Activated CD8-positive, alpha-beta T cell treated with anti-CD3 and anti-CD28 coated beads for 36 hours (primary cell): ENCODE data around the gene MRPL34. TPM values are rescaled to one million over a fixed set of nuclear protein-coding genes. Genes with fewer than 3 reads are reported as not detected.

Experiments used
- ATAC-seq: fragments of 200-7000 bp; cut with Tn5 transposase; one replicate; pipeline ENCODE4 v1.10.0; 2021; ENCODE audit warnings: mild to moderate bottlenecking, moderate library complexity
- CTCF ChIA-PET: fragments of 350-600 bp; sonication (Branson Sonifier 250); formaldehyde crosslinking; loops from one replicate; lab custom pipeline; 2021; ENCODE audit warnings: antibody characterized with exemption; lab: Charles Lee
- POLR2A ChIA-PET: fragments of 350-600 bp; sonication (Branson Sonifier 250); formaldehyde crosslinking; loops from one replicate; lab custom pipeline; 2021; ENCODE audit warnings: antibody characterized with exemption; lab: Charles Lee
- DNase-seq: peaks from one replicate; pipeline ENCODE4 v3.0.0-alpha.2; 2020
- H3K27ac Mint-ChIP-seq: one replicate; pipeline ENCODE4 v1.8.0; 2021; ENCODE audit warnings: mild to moderate bottlenecking, mixed read lengths
- H3K27me3 Mint-ChIP-seq: one replicate; pipeline ENCODE4 v1.8.0; 2021; ENCODE audit warnings: mixed read lengths
- H3K36me3 Mint-ChIP-seq: one replicate; pipeline ENCODE4 v1.8.0; 2021; ENCODE audit warnings: low read depth, mixed read lengths
- H3K4me1 Mint-ChIP-seq: one replicate; pipeline ENCODE4 v1.8.0; 2021; ENCODE audit warnings: low read depth, mixed read lengths
- H3K4me3 Mint-ChIP-seq: one replicate; pipeline ENCODE4 v1.8.0; 2021; ENCODE audit warnings: mild to moderate bottlenecking, moderate library complexity, mixed read lengths
- H3K9me3 Mint-ChIP-seq: one replicate; pipeline ENCODE4 v1.8.0; 2021; ENCODE audit warnings: mixed read lengths
- intact Hi-C: fragments of 100-400 bp; cut with micrococcal nuclease; formaldehyde crosslinking; loops from one replicate; pipeline ENCODE4 v1.10.0; 2022
- total RNA-seq, 2 experiments: library from RNA; stranded (reverse); gene quantifications; one replicate each; pipeline ENCODE4 v1.2.3, GENCODE V29; 2021
- TF ChIP-seq, protein P1 (sequence below): fragments of 200-600 bp; IDR thresholded peaks from one replicate; pipeline ENCODE4 v1.8.0; 2022; ENCODE audit warnings: antibody characterized with exemption, mild to moderate bottlenecking

The MRPL34 gene
- total RNA-seq, 2 experiments from 2014 or later = 101 to 107 TPM

GRCh38 chr19:17340302-17340870 lies 34.7 kb downstream of the MRPL34 start:
- TF ChIP-seq, protein P1, sequence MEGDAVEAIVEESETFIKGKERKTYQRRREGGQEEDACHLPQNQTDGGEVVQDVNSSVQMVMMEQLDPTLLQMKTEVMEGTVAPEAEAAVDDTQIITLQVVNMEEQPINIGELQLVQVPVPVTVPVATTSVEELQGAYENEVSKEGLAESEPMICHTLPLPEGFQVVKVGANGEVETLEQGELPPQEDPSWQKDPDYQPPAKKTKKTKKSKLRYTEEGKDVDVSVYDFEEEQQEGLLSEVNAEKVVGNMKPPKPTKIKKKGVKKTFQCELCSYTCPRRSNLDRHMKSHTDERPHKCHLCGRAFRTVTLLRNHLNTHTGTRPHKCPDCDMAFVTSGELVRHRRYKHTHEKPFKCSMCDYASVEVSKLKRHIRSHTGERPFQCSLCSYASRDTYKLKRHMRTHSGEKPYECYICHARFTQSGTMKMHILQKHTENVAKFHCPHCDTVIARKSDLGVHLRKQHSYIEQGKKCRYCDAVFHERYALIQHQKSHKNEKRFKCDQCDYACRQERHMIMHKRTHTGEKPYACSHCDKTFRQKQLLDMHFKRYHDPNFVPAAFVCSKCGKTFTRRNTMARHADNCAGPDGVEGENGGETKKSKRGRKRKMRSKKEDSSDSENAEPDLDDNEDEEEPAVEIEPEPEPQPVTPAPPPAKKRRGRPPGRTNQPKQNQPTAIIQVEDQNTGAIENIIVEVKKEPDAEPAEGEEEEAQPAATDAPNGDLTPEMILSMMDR = no peak
- Mint-ChIP-seq H3K27me3 (no peaks in the 10 kb centered on the region), H3K27ac (no peak overlapping the region), H3K4me1 (peaks cover 21% of the 10 kb centered on the region), H3K36me3 (peaks cover 9% of the 10 kb centered on the region), H3K9me3 (no peaks in the 10 kb centered on the region), H3K4me3 (no peak overlapping the region)
- intact Hi-C loops = no loop called here
- ATAC-seq (no peak), DNase-seq (peak; percentile 49)
- CTCF ChIA-PET = interaction anchor here (1.2 kb wide), 1 partner anchor 57 kb away, joined by 3 read pairs; no protein-coding TSS in a partner anchor
- POLR2A ChIA-PET = no interaction called here

DNA sequence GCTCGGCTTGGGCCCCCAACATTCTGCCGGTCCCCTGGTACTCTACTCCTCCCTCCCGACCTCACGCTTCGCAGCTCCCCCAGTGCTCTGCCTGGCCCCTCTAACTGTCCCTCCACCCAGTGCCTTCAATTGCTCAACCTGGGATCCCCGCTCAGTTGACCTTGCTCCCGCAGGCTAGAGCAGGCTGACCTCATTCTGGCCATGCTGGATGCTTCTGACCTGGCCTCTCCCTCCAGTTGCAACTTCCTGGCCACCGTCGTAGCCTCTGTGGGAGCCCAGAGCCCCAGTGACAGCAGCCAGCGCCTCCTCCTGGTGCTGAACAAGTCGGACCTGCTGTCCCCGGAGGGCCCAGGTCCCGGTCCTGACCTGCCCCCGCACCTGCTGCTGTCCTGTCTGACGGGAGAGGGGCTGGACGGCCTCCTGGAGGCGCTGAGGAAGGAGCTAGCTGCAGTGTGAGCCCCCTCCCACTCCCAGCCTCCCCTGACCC lies 35.2 kb downstream of the MRPL34 start:
- ChIA-PET POLR2A (no interaction called here), CTCF (no interaction called here)
- peaks cover 9% of the 10 kb centered on the region for H3K36me3 Mint-ChIP-seq
- ATAC-seq = no peak
- no peaks in the 10 kb centered on the region for H3K9me3 Mint-ChIP-seq
- no peak overlapping the region for H3K4me3 Mint-ChIP-seq
- H3K27ac Mint-ChIP-seq = no peak overlapping the region
- TF ChIP-seq, protein P1 = no peak
- no peak for DNase-seq
- H3K27me3 Mint-ChIP-seq = no peaks in the 10 kb centered on the region
- peaks cover 20% of the 10 kb centered on the region for H3K4me1 Mint-ChIP-seq
- intact Hi-C loops = no loop called here

DNA sequence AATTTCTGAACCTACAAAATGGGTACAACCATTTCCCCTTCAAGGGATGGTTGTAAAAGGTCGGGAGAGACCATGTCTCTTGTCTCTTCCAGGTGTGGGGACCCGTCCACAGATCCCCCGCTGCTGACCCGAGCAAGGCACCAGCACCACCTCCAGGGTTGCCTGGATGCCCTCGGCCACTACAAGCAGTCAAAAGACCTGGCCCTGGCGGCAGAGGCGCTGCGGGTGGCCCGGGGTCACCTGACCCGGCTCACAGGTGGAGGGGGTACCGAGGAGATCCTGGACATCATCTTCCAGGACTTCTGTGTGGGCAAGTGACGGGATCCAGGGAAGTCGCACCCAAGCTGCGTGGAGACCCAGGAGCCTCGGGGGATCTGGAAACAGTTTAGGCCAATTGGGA lies 35.7 kb downstream of the MRPL34 start:
- DNase-seq (no peak), ATAC-seq (no peak)
- TF ChIP-seq, protein P1 = no peak
- intact Hi-C loops = no loop called here
- Mint-ChIP-seq H3K27me3 (no peaks in the 10 kb centered on the region), H3K27ac (no peak overlapping the region), H3K36me3 (peaks cover 9% of the 10 kb centered on the region), H3K4me3 (no peak overlapping the region), H3K4me1 (peaks cover 19% of the 10 kb centered on the region), H3K9me3 (no peaks in the 10 kb centered on the region)
- POLR2A ChIA-PET = no interaction called here
- CTCF ChIA-PET = interaction anchor here (1.0 kb wide), 1 partner anchor 45 kb away, joined by 3 read pairs; no protein-coding TSS in a partner anchor

- peaks cover 9% of the 10 kb centered on the region for H3K36me3 Mint-ChIP-seq
- no peak overlapping the region for H3K4me3 Mint-ChIP-seq
- no peak overlapping the region for H3K27ac Mint-ChIP-seq
- DNase-seq (no peak), ATAC-seq (no peak)
- CTCF ChIA-PET = interaction anchor here (1.0 kb wide), 1 partner anchor 44 kb away, joined by 3 read pairs; no protein-coding TSS in a partner anchor
- intact Hi-C loops = no loop called here
- no peaks in the 10 kb centered on the region for H3K9me3 Mint-ChIP-seq
- TF ChIP-seq, protein P1 = no peak
- peaks cover 20% of the 10 kb centered on the region for H3K4me1 Mint-ChIP-seq
- H3K27me3 Mint-ChIP-seq = no peaks in the 10 kb centered on the region
- POLR2A ChIA-PET = interaction anchor here (1.1 kb wide), 1 partner anchor 65 kb away, joined by 4 read pairs; no protein-coding TSS in a partner anchor
These were observed 36.2 kb downstream of the MRPL34 start for GRCh38 chr19:17341845-17342244.

DNA sequence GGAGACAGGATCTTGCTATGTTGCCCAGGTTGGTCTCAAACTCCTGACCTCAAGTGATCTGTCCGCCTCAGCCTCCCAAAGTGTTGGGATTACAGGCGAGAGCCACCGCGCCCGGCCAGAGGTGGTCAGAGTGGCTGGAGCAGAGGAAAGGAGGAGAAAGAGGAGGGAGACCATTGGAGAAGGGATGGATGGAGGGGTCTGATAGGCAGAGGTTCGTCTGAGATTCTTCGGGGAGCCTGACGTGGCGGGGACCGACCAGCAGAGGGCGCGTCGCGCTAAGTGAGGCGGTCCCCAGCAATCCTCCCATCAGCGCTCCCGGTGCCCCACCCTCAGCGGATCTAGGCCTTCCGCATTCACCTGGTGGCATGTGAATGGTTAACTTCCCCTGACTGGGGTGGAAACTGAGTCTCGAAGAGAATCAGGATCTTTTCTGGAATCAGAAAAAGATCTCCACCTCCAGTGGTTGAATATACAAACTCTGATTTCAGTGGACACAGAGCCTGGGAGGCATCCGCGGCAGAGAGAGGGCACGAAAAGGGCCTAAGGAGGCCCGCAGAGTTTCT lies 40.5 kb downstream of the MRPL34 start:
- Mint-ChIP-seq H3K36me3 (peaks cover 2% of the 10 kb centered on the region), H3K27me3 (peaks cover 17% of the 10 kb centered on the region), H3K4me3 (no peak overlapping the region), H3K27ac (no peak overlapping the region), H3K9me3 (no peaks in the 10 kb centered on the region), H3K4me1 (peaks cover 2% of the 10 kb centered on the region)
- intact Hi-C loops = loop anchor here (5.0 kb wide), 1 partner anchor 41 kb away; no protein-coding TSS in a partner anchor
- ChIA-PET CTCF (interaction anchor here (0.6 to 2.3 kb wide), 15 partner anchors 9 to 120 kb away, joined by 3 to 16 read pairs (median 4); partner anchors contain the start of genes BST2 and MRPL34), POLR2A (interaction anchor here (0.5 to 1.0 kb wide), 2 partner anchors 12 to 20 kb away, joined by 3 read pairs; no protein-coding TSS in a partner anchor)
- DNase-seq (peak; percentile 88), ATAC-seq (peak; percentile 100)
- TF ChIP-seq, protein P1 = peak; percentile 95
